ENCODE measurements around the gene PDIA2. TPM values are rescaled to one million over a fixed set of nuclear protein-coding genes. Genes with fewer than 3 reads are reported as not detected.
A peak's percentile ranks its signal among the peaks of the same experiment; 100 is the strongest.

Gene PDIA2
- total RNA-seq, 1 experiment from 2014 or later, result not detected

DNA sequence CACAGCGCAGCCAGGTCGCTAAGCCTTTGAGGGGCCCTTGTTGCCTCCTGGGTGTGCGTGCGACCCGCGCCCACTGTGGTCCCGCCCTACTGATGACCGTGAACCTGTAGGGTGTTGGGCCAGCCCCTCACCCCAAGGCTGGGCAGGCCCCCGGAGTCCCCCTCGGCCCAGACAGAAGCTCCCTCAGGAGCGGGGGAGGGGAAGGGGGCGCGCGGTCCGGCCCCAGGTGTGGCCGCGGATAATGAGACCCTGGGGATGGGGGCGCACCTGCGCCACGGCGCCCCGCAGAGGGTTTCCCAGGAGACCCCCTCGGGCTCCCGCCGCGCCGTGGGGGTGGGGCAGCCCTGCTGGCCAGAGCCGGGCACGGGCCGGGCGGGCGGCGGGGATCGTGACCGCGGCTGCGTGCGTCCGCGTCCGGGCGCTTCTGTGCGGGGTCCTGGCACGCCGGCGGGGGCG, 2.9 kb upstream of the PDIA2 start:
- intact Hi-C loops (cut with micrococcal nuclease; ENCODE audit: unreplicated experiment), result no loop called here
- peaks cover 9% of the 10 kb centered on the region for H3K4me1 Mint-ChIP-seq (ENCODE audit: low read depth, unreplicated experiment)
- H3K27ac Mint-ChIP-seq (ENCODE audit: unreplicated experiment), result no peak overlapping the region
- BruUV-seq (replicated peaks), result no TSS peak
- H3K27me3 Mint-ChIP-seq (ENCODE audit: unreplicated experiment), result peaks cover 41% of the 10 kb centered on the region
- no peaks in the 10 kb centered on the region for H3K9me3 Mint-ChIP-seq (ENCODE audit: low read depth, unreplicated experiment)
- no peak for DNase-seq
- TF ChIP-seq, protein P1, sequence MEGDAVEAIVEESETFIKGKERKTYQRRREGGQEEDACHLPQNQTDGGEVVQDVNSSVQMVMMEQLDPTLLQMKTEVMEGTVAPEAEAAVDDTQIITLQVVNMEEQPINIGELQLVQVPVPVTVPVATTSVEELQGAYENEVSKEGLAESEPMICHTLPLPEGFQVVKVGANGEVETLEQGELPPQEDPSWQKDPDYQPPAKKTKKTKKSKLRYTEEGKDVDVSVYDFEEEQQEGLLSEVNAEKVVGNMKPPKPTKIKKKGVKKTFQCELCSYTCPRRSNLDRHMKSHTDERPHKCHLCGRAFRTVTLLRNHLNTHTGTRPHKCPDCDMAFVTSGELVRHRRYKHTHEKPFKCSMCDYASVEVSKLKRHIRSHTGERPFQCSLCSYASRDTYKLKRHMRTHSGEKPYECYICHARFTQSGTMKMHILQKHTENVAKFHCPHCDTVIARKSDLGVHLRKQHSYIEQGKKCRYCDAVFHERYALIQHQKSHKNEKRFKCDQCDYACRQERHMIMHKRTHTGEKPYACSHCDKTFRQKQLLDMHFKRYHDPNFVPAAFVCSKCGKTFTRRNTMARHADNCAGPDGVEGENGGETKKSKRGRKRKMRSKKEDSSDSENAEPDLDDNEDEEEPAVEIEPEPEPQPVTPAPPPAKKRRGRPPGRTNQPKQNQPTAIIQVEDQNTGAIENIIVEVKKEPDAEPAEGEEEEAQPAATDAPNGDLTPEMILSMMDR (IDR thresholded peaks at IDR 0.05; ENCODE audit: unreplicated experiment), result no peak
- no peak overlapping the region for H3K4me3 Mint-ChIP-seq (ENCODE audit: low read depth, unreplicated experiment)
- peaks cover 4% of the 10 kb centered on the region for H3K36me3 Mint-ChIP-seq (ENCODE audit: insufficient read depth, unreplicated experiment)
- CTCF ChIA-PET, result no interaction called here

DNA sequence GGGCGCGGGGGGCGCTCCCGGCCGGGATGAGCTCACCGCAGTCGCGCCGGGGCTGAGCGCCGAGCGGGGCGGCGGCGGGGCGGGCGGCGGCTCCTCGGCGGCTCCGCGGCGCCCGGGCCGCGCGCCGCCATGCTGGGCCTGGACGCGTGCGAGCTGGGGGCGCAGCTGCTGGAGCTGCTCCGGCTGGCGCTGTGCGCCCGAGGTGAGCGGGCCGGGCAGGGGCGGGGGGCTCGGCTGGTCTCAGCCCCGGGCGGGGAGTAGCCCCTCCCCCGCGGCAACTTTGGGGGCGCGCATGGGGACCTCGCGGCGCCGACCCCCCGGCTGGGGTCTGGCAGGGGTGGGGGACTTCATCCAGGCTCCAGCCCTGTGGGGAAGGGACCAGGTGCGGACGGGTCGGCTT, 2.4 kb upstream of the PDIA2 start, which contains the start of gene ARHGDIG:
TSS of gene ARHGDIG (plus strand) at position 40 of the 400 bp plus-strand sequence. CDS start at position 130, 90 bp downstream.
- intact Hi-C loops (cut with micrococcal nuclease; ENCODE audit: unreplicated experiment), result no loop called here
- Mint-ChIP-seq H3K4me1 (ENCODE audit: low read depth, unreplicated experiment) (peaks cover 9% of the 10 kb centered on the region), H3K4me3 (ENCODE audit: low read depth, unreplicated experiment) (peak within 1 kb of the TSS; percentile 40), H3K9me3 (ENCODE audit: low read depth, unreplicated experiment) (no peaks in the 10 kb centered on the region), H3K27ac (ENCODE audit: unreplicated experiment) (no peak within 1 kb of the TSS), H3K36me3 (ENCODE audit: insufficient read depth, unreplicated experiment) (peaks cover 6% of the 10 kb centered on the region), H3K27me3 (ENCODE audit: unreplicated experiment) (peaks cover 41% of the 10 kb centered on the region)
- CTCF ChIA-PET, result no interaction called here
- no peak for DNase-seq
- TF ChIP-seq, protein P1 (IDR thresholded peaks at IDR 0.05; ENCODE audit: unreplicated experiment), result no peak
- no TSS peak for BruUV-seq (replicated peaks)

DNA sequence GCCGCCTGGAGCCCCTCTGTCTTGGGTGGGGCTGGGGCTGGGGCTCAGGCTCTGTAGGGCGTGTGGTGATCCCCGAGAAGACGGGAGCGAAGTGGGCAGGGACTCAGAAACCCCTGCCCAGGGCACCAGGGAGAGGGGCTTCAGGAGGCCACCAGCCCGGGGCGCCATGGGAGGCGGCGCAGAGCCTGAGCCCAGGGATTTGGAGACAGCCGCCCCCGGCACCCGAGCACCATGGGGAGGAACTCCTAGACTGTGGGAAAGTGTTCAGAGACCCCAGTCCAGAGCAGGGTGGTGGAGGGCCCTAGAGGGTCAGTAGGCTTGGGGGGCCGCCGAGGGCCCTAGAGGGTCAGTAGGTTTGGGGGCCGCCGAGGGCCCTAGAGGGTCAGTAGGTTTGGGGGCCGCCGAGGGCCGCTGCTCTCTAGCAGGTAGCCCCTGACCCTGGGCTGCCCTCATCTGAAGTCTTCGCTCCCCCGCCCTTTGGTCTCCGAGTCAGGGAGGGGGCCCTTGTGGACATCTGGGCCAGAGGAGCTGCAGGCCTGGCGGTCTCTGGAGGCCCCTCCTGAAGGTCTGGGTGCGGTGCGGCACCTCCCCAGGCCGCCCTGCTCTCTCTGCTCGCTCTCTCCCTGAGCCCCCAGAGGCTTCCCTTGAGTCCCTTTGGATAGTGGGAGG, 1.8 kb upstream of the PDIA2 start:
- DNase-seq, result no peak

DNA sequence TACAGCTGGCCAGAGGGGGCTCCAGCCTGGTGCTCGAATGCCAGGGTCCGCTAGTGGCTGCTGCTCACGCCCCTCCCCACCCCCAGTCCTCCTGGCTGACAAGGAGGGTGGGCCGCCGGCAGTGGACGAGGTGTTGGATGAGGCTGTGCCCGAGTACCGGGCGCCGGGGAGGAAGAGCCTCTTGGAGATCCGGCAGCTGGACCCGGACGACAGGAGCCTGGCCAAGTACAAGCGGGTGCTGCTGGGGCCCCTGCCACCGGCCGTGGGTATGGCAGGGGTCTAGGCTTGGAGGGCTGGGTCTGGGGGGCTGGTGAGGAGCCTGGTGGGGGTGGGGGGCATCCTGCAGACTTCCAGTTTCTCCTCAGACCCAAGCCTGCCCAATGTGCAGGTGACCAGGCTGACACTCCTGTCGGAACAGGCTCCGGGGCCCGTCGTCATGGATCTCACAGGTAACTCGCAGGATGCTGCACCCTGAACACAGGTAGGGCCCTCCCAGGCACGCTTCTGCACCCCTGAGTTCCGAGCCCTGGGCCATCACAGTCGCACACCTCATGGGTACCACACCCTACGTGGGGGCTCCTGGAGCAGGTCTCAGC, 1.2 kb upstream of the PDIA2 start:
- H3K4me3 Mint-ChIP-seq (ENCODE audit: low read depth, unreplicated experiment), result peak overlapping the region; percentile 40
- peaks cover 9% of the 10 kb centered on the region for H3K36me3 Mint-ChIP-seq (ENCODE audit: insufficient read depth, unreplicated experiment)
- H3K27ac Mint-ChIP-seq (ENCODE audit: unreplicated experiment), result no peak overlapping the region
- CTCF ChIA-PET, result no interaction called here
- intact Hi-C loops (cut with micrococcal nuclease; ENCODE audit: unreplicated experiment), result no loop called here
- BruUV-seq (replicated peaks), result no TSS peak
- peaks cover 34% of the 10 kb centered on the region for H3K27me3 Mint-ChIP-seq (ENCODE audit: unreplicated experiment)
- H3K4me1 Mint-ChIP-seq (ENCODE audit: low read depth, unreplicated experiment), result peaks cover 9% of the 10 kb centered on the region
- TF ChIP-seq, protein P1 (IDR thresholded peaks at IDR 0.05; ENCODE audit: unreplicated experiment), result no peak
- H3K9me3 Mint-ChIP-seq (ENCODE audit: low read depth, unreplicated experiment), result no peaks in the 10 kb centered on the region
- no peak for DNase-seq

More for the DNA sequence above, 1.8 kb upstream of the PDIA2 start:
- Mint-ChIP-seq H3K9me3 (ENCODE audit: low read depth, unreplicated experiment) (no peaks in the 10 kb centered on the region), H3K4me3 (ENCODE audit: low read depth, unreplicated experiment) (peak overlapping the region; percentile 40), H3K36me3 (ENCODE audit: insufficient read depth, unreplicated experiment) (peaks cover 9% of the 10 kb centered on the region), H3K4me1 (ENCODE audit: low read depth, unreplicated experiment) (peaks cover 9% of the 10 kb centered on the region), H3K27ac (ENCODE audit: unreplicated experiment) (no peak overlapping the region), H3K27me3 (ENCODE audit: unreplicated experiment) (peaks cover 40% of the 10 kb centered on the region)
- CTCF ChIA-PET, result no interaction called here
- BruUV-seq (replicated peaks), result no TSS peak
- intact Hi-C loops (cut with micrococcal nuclease; ENCODE audit: unreplicated experiment), result no loop called here
- TF ChIP-seq, protein P1 (IDR thresholded peaks at IDR 0.05; ENCODE audit: unreplicated experiment), result no peak

All from Calu3 (cell line).